HFFc6 (cell line): ENCODE measurements around the gene PPP2R5E. TPM values are rescaled to one million over a fixed set of nuclear protein-coding genes. Genes with fewer than 3 reads are reported as not detected.

Experiments used
- DNase-seq: peaks from one replicate; pipeline ENCODE4 v3.0.0-alpha.2; 2018
- H3K27ac Mint-ChIP-seq: 2 replicates; pipeline ENCODE4 v1.8.0; 2020; ENCODE audit warnings: mild to moderate bottlenecking, mixed read lengths
- H3K27me3 Mint-ChIP-seq: 2 replicates; pipeline ENCODE4 v1.8.0; 2021; ENCODE audit warnings: mild to moderate bottlenecking, moderate library complexity, mixed read lengths; ENCODE audit not compliant: insufficient read depth
- H3K36me3 Mint-ChIP-seq: 2 replicates; pipeline ENCODE4 v1.8.0; 2021; ENCODE audit warnings: low read depth, mixed read lengths
- H3K4me1 Mint-ChIP-seq: 2 replicates; pipeline ENCODE4 v1.8.0; 2020; ENCODE audit warnings: low read depth, mixed read lengths
- H3K4me3 Mint-ChIP-seq: 2 replicates; pipeline ENCODE4 v1.8.0; 2020; ENCODE audit warnings: mild to moderate bottlenecking, moderate library complexity, mixed read lengths
- H3K9me3 Mint-ChIP-seq: 2 replicates; pipeline ENCODE4 v1.8.0; 2020; ENCODE audit warnings: mild to moderate bottlenecking, mixed read lengths
- CTCF ChIP-seq: fragments of 200-600 bp; sonication (generic); IDR thresholded peaks from 2 replicates; pipeline ENCODE4 v1.5.0; 2021; ENCODE audit warnings: antibody characterized with exemption, mild to moderate bottlenecking
- total RNA-seq, 6 experiments: library from RNA; stranded (reverse); fragmentation: NEBNext Ultra II Directional; extraction: Animal tissue kit (Norgen Biotek cat#: 25700); gene quantifications; 2 replicates in 1 of 6; 3 replicates in 5 of 6; pipeline ENCODE4 v1.2.3, GENCODE V29; 2021

PPP2R5E gene
- total RNA-seq, 6 experiments from 2014 or later, result 50.1 to 56.8 (median 54.3) TPM

- Mint-ChIP-seq H3K27ac (no peak overlapping the region), H3K4me1 (peaks cover 23% of the 10 kb centered on the region), H3K4me3 (no peak overlapping the region), H3K27me3 (no peaks in the 10 kb centered on the region), H3K9me3 (no peaks in the 10 kb centered on the region), H3K36me3 (no peaks in the 10 kb centered on the region)
- no peak for TF ChIP-seq CTCF
- no peak for DNase-seq
These were observed 65.2 kb downstream of the PPP2R5E start for GRCh38 chr14:63478010-63478409.

GRCh38 chr14:63477556-63477955 is 65.6 kb downstream of the PPP2R5E start:
- Mint-ChIP-seq H3K27me3 (no peaks in the 10 kb centered on the region), H3K36me3 (no peaks in the 10 kb centered on the region), H3K4me3 (no peak overlapping the region), H3K4me1 (peaks cover 19% of the 10 kb centered on the region), H3K27ac (no peak overlapping the region), H3K9me3 (no peaks in the 10 kb centered on the region)
- no peak for TF ChIP-seq CTCF
- no peak for DNase-seq

- no peak for DNase-seq
- Mint-ChIP-seq H3K27me3 (no peaks in the 10 kb centered on the region), H3K27ac (no peak overlapping the region)
These were observed 67.4 kb downstream of the PPP2R5E start for GRCh38 chr14:63475761-63476160.

GRCh38 chr14:63474844-63475243 is 68.3 kb downstream of the PPP2R5E start:
- Mint-ChIP-seq H3K4me3 (no peak overlapping the region), H3K36me3 (no peaks in the 10 kb centered on the region), H3K9me3 (no peaks in the 10 kb centered on the region), H3K4me1 (peaks cover 23% of the 10 kb centered on the region), H3K27ac (no peak overlapping the region), H3K27me3 (no peaks in the 10 kb centered on the region)
- DNase-seq, result no peak
- no peak for TF ChIP-seq CTCF

More at GRCh38 chr14:63475761-63476160, 67.4 kb downstream of the PPP2R5E start:
- no peak overlapping the region for H3K4me3 Mint-ChIP-seq
- TF ChIP-seq CTCF, result no peak
- peaks cover 21% of the 10 kb centered on the region for H3K4me1 Mint-ChIP-seq
- no peaks in the 10 kb centered on the region for H3K36me3 Mint-ChIP-seq
- H3K9me3 Mint-ChIP-seq, result no peaks in the 10 kb centered on the region

- no peak for DNase-seq
- Mint-ChIP-seq H3K36me3 (no peaks in the 10 kb centered on the region), H3K4me1 (peaks cover 24% of the 10 kb centered on the region), H3K9me3 (no peaks in the 10 kb centered on the region), H3K27ac (no peak overlapping the region), H3K27me3 (no peaks in the 10 kb centered on the region), H3K4me3 (no peak overlapping the region)
- no peak for TF ChIP-seq CTCF
These were observed 69.1 kb downstream of the PPP2R5E start for GRCh38 chr14:63474111-63474510.
